Endothelial cell of umbilical vein (primary cell): ENCODE measurements around the gene CPPED1. TPM values are rescaled to one million over a fixed set of nuclear protein-coding genes. Genes with fewer than 3 reads are reported as not detected.

Experiments
- BruUV-seq: library from RNA; stranded (reverse); fragments of 400-500 nt; replicated peaks from 2 replicates; lab custom pipeline; 2021; lab: Mats Ljungman, UMichigan
- CTCF ChIA-PET: fragments of 300-600, 350-600 bp; sonication (Branson Sonifier 250); formaldehyde crosslinking; loops from one replicate; lab custom pipeline; 2021; ENCODE audit warnings: antibody characterized with exemption, inconsistent platforms; lab: Charles Lee
- POLR2A ChIA-PET: fragments of 300-600, 350-600 bp; sonication (Branson Sonifier 250); formaldehyde crosslinking; loops from one replicate; lab custom pipeline; 2021; ENCODE audit warnings: antibody characterized with exemption, inconsistent platforms; lab: Charles Lee
- DNase-seq: peaks from one replicate; pipeline ENCODE4 v3.0.0-alpha.2; 2011; ENCODE audit warnings: low read depth, low spot score
- FAIRE-seq: peaks from 2 replicates; lab custom pipeline; 2011; peaks lifted over from hg19 to GRCh38; lab: Jason Lieb, UNC
- H2AFZ ChIP-seq: 2 replicates; pipeline ENCODE4 v1.6.0; 2012; ENCODE audit warnings: low read depth, low read length, control low read depth, inconsistent platforms
- H3K27ac ChIP-seq: 2 replicates; pipeline ENCODE4 v1.5.1; 2011; ENCODE audit warnings: low read depth, mild to moderate bottlenecking, control low read depth, low read length, moderate library complexity; ENCODE audit not compliant: insufficient read depth
- H3K27me3 ChIP-seq, 2 experiments: 2 replicates each; pipeline versions ENCODE4 v1.6.0 to v1.6.1; 2011; ENCODE audit warnings: low read length in 2 of 2, mixed read lengths in 1 of 2; ENCODE audit not compliant: control insufficient read depth in 2 of 2, insufficient read depth in 2 of 2
- H3K36me3 ChIP-seq, 2 experiments: 2 replicates in 1 of 2; 3 replicates in 1 of 2; pipeline ENCODE4 v1.5.1; 2011; ENCODE audit warnings: low read length in 2 of 2, mild to moderate bottlenecking in 1 of 2, moderate library complexity in 1 of 2; ENCODE audit not compliant: control insufficient read depth in 2 of 2, insufficient read depth in 2 of 2; ENCODE audit errors: extremely low read depth in 1 of 2
- H3K4me1 ChIP-seq: 3 replicates; pipeline ENCODE4 v1.5.1; 2011; ENCODE audit warnings: mild to moderate bottlenecking, low read length; ENCODE audit not compliant: control insufficient read depth, insufficient read depth; ENCODE audit errors: extremely low read depth
- H3K4me2 ChIP-seq: 2 replicates; pipeline ENCODE4 v1.6.1; 2011; ENCODE audit warnings: low read length, control low read depth, mixed read lengths; ENCODE audit not compliant: insufficient read depth
- H3K4me3 ChIP-seq, 3 experiments: fragments of 200-600 bp in 1 of 3; sonication (generic), shearing (Covaris generic) in 1 of 3; replicated peaks in 1 of 3; 2 replicates each; pipeline ENCODE4 v1.5.1; 2011 to 2016; ENCODE audit warnings: control low read depth in 3 of 3, low read length in 3 of 3, mild to moderate bottlenecking in 2 of 3, inconsistent platforms in 1 of 3, low read depth in 1 of 3, moderate library complexity in 1 of 3; ENCODE audit not compliant: insufficient read depth in 1 of 3
- H3K79me2 ChIP-seq: 2 replicates; pipeline ENCODE4 v1.6.0; 2012; ENCODE audit warnings: low read length, inconsistent platforms; ENCODE audit not compliant: control insufficient read depth, insufficient read depth
- H3K9ac ChIP-seq: replicated peaks from 2 replicates; pipeline ENCODE3; 2011; ENCODE audit warnings: low read length, control low read depth; ENCODE audit not compliant: insufficient read depth; ENCODE audit errors: extremely low read depth
- H3K9me1 ChIP-seq: replicated peaks from 3 replicates; pipeline ENCODE4 v1.6.0; 2011; ENCODE audit warnings: mild to moderate bottlenecking, low read length; ENCODE audit not compliant: control insufficient read depth, insufficient read depth; ENCODE audit errors: extremely low read depth
- H3K9me3 ChIP-seq: replicated peaks from 2 replicates; pipeline ENCODE4 v1.5.1; 2012; ENCODE audit warnings: low read length, inconsistent platforms; ENCODE audit not compliant: control insufficient read depth, insufficient read depth
- H4K20me1 ChIP-seq: replicated peaks from 2 replicates; pipeline ENCODE3; 2011; ENCODE audit warnings: mild to moderate bottlenecking, low read length; ENCODE audit not compliant: control insufficient read depth, insufficient read depth; ENCODE audit errors: extremely low read depth
- FOS ChIP-seq: IDR thresholded peaks from 2 replicates; pipeline ENCODE4 v1.6.1; 2011; ENCODE audit warnings: mild to moderate bottlenecking, low read length, moderate library complexity, borderline replicate concordance; ENCODE audit not compliant: insufficient read depth
- GATA2 ChIP-seq: IDR thresholded peaks from 2 replicates; pipeline ENCODE4 v1.7.0; 2011; ENCODE audit warnings: low read depth, mild to moderate bottlenecking, moderate library complexity, mixed read lengths, low read length; ENCODE audit not compliant: insufficient read length, insufficient read depth
- JUN ChIP-seq: IDR thresholded peaks from 2 replicates; pipeline ENCODE4 v1.6.1; 2011; ENCODE audit warnings: borderline replicate concordance, low read depth; ENCODE audit not compliant: insufficient read length, insufficient read depth
- MYC ChIP-seq: IDR thresholded peaks from one replicate; pipeline ENCODE4 v1.6.1; 2011; ENCODE audit warnings: mild to moderate bottlenecking, low read depth, low read length
- POLR2A ChIP-seq: IDR thresholded peaks from 2 replicates; pipeline ENCODE4 v1.6.1; 2012; ENCODE audit warnings: low read depth, mild to moderate bottlenecking, control low read depth, low read length
- POLR2AphosphoS5 ChIP-seq: IDR thresholded peaks from 2 replicates; pipeline ENCODE4 v1.6.1; 2012; ENCODE audit warnings: low read depth, mild to moderate bottlenecking, control low read depth, low read length, moderate library complexity; ENCODE audit not compliant: insufficient read depth
- dilution Hi-C: fragments of 300-500 bp; cut with MboI; formaldehyde crosslinking; loops from one replicate; pipeline ENCODE4 v1.15.0; 2019; ENCODE audit warnings: low sequenced_read_pairs; ENCODE audit not compliant: extremely low pct_ligation_motif_present
- intact Hi-C: fragments of 100-400 bp; cut with micrococcal nuclease; formaldehyde crosslinking; loops from one replicate; pipeline ENCODE4 v1.10.0; 2022
- polyA plus RNA-seq, 4 experiments: library from polyadenylated mRNA; depleted of rRNA in 3 of 4; stranded (reverse) in 3 of 4; unstranded in 1 of 4; fragments of >200 nt; gene quantifications; 2 replicates each; pipeline versions ENCODE4 v1.2.1 to v1.2.3, GENCODE V29; 2011 to 2012; ENCODE audit warnings: missing spikeins in 1 of 4
- total RNA-seq: library from RNA; stranded (reverse); gene quantifications from 2 replicates; pipeline ENCODE4 v1.2.3, GENCODE V29; 2021
- TF ChIP-seq, protein P1 (sequence below), 2 donors: IDR thresholded peaks; 1 replicate in 1 of 2; 2 replicates in 1 of 2; pipeline ENCODE4 v1.5.1; 2011; ENCODE audit warnings: low read length in 2 of 2, mild to moderate bottlenecking in 2 of 2, moderate library complexity in 2 of 2, control low read depth in 1 of 2, inconsistent platforms in 1 of 2, low read depth in 1 of 2; ENCODE audit not compliant: insufficient read depth in 1 of 2; ENCODE audit errors: extremely low read depth in 1 of 2
- TF ChIP-seq, protein P2 (sequence below): IDR thresholded peaks from 2 replicates; pipeline ENCODE4 v1.6.1; 2011; ENCODE audit not compliant: insufficient read depth, insufficient read length

CPPED1 gene
- total and polyA plus RNA-seq, 2 donors (not counting 3 experiments of a cell fraction or from before 2014, with no cell fraction given): 27.9 to 59.3 TPM

DNA sequence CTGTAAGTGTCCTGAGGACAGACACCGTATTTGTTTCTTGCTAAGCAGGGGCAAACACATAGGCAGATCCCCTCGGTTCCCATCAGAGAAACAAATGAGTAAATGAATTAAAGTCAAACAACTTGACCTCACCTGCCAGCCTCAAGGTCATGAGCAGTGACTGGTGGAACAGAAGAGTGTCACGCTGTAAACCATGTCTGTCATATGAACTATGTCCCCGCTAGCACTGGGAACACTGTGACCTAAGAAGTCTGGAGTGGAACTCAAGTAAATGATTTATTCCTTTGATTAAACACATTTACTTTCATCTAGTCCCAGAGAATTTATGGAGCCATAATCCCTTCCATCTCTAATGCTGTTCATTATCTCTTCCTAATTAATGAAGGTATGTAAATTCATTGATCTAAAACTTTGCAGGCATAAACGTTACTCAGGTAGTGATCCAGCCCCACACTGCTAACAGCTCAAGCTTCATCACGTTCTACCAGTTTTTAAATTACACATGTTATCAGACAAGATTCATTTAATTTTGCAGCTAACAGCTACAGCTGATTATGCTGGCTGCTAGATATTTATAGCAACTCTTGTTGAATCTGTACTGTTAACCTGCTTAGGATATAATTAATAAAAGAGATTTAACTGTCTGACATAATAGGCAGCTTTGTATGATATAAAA lies 38.7 kb downstream of the CPPED1 start:
- intact Hi-C loops: no loop called here
- Histone ChIP-seq H3K9ac (no peak overlapping the region), H2AFZ (no peak overlapping the region), H3K9me1 (no peaks in the 10 kb centered on the region), H3K4me2 (no peak overlapping the region), H3K4me3 (no peak overlapping the region), H3K27me3 (no peaks in the 10 kb centered on the region), H3K36me3 (no peaks in the 10 kb centered on the region), H3K4me1 (peaks cover 5% of the 10 kb centered on the region), H3K79me2 (no peaks in the 10 kb centered on the region), H3K9me3 (no peaks in the 10 kb centered on the region), H4K20me1 (no peaks in the 10 kb centered on the region), H3K27ac (no peak overlapping the region)
- no TSS peak for BruUV-seq
- TF ChIP-seq FOS: no peak
- TF ChIP-seq, protein P1, sequence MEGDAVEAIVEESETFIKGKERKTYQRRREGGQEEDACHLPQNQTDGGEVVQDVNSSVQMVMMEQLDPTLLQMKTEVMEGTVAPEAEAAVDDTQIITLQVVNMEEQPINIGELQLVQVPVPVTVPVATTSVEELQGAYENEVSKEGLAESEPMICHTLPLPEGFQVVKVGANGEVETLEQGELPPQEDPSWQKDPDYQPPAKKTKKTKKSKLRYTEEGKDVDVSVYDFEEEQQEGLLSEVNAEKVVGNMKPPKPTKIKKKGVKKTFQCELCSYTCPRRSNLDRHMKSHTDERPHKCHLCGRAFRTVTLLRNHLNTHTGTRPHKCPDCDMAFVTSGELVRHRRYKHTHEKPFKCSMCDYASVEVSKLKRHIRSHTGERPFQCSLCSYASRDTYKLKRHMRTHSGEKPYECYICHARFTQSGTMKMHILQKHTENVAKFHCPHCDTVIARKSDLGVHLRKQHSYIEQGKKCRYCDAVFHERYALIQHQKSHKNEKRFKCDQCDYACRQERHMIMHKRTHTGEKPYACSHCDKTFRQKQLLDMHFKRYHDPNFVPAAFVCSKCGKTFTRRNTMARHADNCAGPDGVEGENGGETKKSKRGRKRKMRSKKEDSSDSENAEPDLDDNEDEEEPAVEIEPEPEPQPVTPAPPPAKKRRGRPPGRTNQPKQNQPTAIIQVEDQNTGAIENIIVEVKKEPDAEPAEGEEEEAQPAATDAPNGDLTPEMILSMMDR (IDR thresholded peaks at IDR 0.05; ENCODE audit: extremely low read depth in 1 of 2, insufficient read depth in 1 of 2, low read depth in 1 of 2, low read length in 2 of 2): no peak
- no peak for TF ChIP-seq GATA2
- TF ChIP-seq MYC: no peak
- TF ChIP-seq POLR2AphosphoS5: no peak
- TF ChIP-seq POLR2A: no peak
- TF ChIP-seq JUN: no peak
- TF ChIP-seq, protein P2, sequence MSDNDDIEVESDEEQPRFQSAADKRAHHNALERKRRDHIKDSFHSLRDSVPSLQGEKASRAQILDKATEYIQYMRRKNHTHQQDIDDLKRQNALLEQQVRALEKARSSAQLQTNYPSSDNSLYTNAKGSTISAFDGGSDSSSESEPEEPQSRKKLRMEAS: no peak
- no peak for FAIRE-seq
- ChIA-PET POLR2A (no interaction called here), CTCF (interaction anchor here (0.6 kb wide), 1 partner anchor 28 kb away, joined by 3 read pairs; no protein-coding TSS in a partner anchor)
- dilution Hi-C loops: no loop called here
- DNase-seq: no peak
